Measurements from ENCODE around the gene VWA8.

VWA8 gene

GRCh38 chr13:41812237-41812636 lies 148.7 kb downstream of the VWA8 start:
- no peak for TF ChIP-seq TAF1 (IDR thresholded peaks at IDR 0.05; ENCODE audit: borderline replicate concordance, insufficient read depth, low read length)
- no peak for TF ChIP-seq REST (IDR thresholded peaks at IDR 0.05; ENCODE audit: insufficient read depth in 1 of 2, low read depth in 2 of 2, low read length in 2 of 2)
- no peak for TF ChIP-seq SIN3A (IDR thresholded peaks at IDR 0.05; ENCODE audit: borderline replicate concordance, insufficient read depth, low read length)

- TF ChIP-seq SIN3A (IDR thresholded peaks at IDR 0.05; ENCODE audit: borderline replicate concordance, insufficient read depth, low read length): no peak
- no peak for TF ChIP-seq TAF1 (IDR thresholded peaks at IDR 0.05; ENCODE audit: borderline replicate concordance, insufficient read depth, low read length)
- no peak for TF ChIP-seq REST (IDR thresholded peaks at IDR 0.05; ENCODE audit: insufficient read depth in 1 of 2, low read depth in 2 of 2, low read length in 2 of 2)
- TF ChIP-seq FOXP2 (optimal IDR thresholded peaks at IDR 0.05; ENCODE audit: borderline replicate concordance, extremely low read depth, extremely low read length, insufficient read depth): no peak
- TF ChIP-seq POLR2AphosphoS5 (IDR thresholded peaks at IDR 0.05; ENCODE audit: low read depth, low read length): no peak
Measured at GRCh38 chr13:41811588-41812021, 149.3 kb downstream of the VWA8 start.

GRCh38 chr13:41809962-41810361 lies 150.9 kb downstream of the VWA8 start:
- TF ChIP-seq FOXP2 (optimal IDR thresholded peaks at IDR 0.05; ENCODE audit: borderline replicate concordance, extremely low read depth, extremely low read length, insufficient read depth) (no peak), TAF1 (IDR thresholded peaks at IDR 0.05; ENCODE audit: borderline replicate concordance, insufficient read depth, low read length) (no peak), POLR2AphosphoS5 (IDR thresholded peaks at IDR 0.05; ENCODE audit: low read depth, low read length) (no peak), SIN3A (IDR thresholded peaks at IDR 0.05; ENCODE audit: borderline replicate concordance, insufficient read depth, low read length) (no peak), REST (IDR thresholded peaks at IDR 0.05; ENCODE audit: insufficient read depth in 1 of 2, low read depth in 2 of 2, low read length in 2 of 2) (no peak)

GRCh38 chr13:41802684-41803444 lies 158.0 kb downstream of the VWA8 start:
- TF ChIP-seq FOXP2 (optimal IDR thresholded peaks at IDR 0.05; ENCODE audit: borderline replicate concordance, extremely low read depth, extremely low read length, insufficient read depth) (no peak), TAF1 (IDR thresholded peaks at IDR 0.05; ENCODE audit: borderline replicate concordance, insufficient read depth, low read length) (no peak), SIN3A (IDR thresholded peaks at IDR 0.05; ENCODE audit: borderline replicate concordance, insufficient read depth, low read length) (no peak), REST (IDR thresholded peaks at IDR 0.05; ENCODE audit: insufficient read depth in 1 of 2, low read depth in 2 of 2, low read length in 2 of 2) (no peak), POLR2AphosphoS5 (IDR thresholded peaks at IDR 0.05; ENCODE audit: low read depth, low read length) (no peak)
